VCaP (cell line): ENCODE data around the gene NQO1.
A peak's percentile ranks its signal among the peaks of the same experiment; 100 is the strongest.

Experiments used
- H3K27ac ChIP-seq: fragments of 450-650 bp; 2 replicates; pipeline ENCODE4 v1.5.1; 2017
- TF ChIP-seq, protein P1 (sequence below): fragments of 450-650 bp; conservative IDR thresholded peaks from 2 replicates; pipeline ENCODE4 v1.5.1; 2017; ENCODE audit warnings: mild to moderate bottlenecking, moderate library complexity

Gene NQO1

DNA sequence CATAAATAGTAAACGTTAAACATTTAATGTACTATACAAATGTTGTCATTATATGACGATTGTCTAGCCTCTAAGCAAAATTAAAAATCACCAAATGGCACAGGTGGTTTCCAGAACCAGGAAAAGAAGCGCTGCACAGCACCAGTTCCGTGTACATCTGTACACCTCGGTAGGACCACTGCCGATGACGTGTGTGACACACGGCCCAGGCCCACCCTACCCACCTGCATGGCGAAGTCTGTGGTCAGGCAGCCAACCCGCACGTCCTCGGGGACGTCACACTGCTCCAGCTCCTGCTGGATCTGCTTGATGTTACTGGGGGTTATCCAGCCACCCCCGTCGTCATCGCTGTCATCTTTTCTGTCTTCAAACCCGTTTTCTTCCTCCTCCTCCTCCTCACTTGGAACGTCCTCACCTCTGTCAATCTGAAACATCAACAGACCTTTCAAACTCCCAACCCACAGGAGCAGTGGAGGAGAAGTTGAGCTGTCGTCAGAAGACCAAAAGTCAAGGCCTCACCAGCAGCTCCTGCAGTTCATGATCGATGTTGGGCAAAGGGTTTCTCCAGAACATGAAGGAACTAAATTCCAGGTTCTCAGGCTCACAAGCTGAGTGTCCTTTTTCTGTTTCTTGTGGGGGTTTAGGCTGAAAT, 22.5 kb upstream of the NQO1 start:
- H3K27ac ChIP-seq = no peak overlapping the region
- TF ChIP-seq, protein P1, sequence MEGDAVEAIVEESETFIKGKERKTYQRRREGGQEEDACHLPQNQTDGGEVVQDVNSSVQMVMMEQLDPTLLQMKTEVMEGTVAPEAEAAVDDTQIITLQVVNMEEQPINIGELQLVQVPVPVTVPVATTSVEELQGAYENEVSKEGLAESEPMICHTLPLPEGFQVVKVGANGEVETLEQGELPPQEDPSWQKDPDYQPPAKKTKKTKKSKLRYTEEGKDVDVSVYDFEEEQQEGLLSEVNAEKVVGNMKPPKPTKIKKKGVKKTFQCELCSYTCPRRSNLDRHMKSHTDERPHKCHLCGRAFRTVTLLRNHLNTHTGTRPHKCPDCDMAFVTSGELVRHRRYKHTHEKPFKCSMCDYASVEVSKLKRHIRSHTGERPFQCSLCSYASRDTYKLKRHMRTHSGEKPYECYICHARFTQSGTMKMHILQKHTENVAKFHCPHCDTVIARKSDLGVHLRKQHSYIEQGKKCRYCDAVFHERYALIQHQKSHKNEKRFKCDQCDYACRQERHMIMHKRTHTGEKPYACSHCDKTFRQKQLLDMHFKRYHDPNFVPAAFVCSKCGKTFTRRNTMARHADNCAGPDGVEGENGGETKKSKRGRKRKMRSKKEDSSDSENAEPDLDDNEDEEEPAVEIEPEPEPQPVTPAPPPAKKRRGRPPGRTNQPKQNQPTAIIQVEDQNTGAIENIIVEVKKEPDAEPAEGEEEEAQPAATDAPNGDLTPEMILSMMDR = no peak

DNA sequence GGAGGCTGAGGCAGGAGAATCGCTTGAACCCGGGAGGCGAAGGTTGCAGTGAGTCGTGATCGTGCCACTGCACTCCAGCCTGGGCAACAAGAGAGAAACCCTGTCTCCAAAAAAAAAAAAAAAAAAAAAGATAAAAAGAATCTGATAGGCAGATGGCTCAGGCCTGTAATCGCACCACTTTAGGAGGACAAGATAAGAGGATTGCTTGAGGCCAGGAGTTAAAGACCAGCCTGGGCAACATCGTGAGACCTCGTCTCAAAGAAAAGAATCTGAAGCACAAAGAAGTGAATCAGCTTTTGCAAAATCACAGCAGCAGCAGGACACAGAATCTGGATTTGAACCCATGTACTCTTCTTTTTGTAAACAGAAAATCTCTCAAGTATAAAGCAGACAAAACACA, 20.8 kb upstream of the NQO1 start:
- TF ChIP-seq, protein P1 = no peak
- H3K27ac ChIP-seq = no peak overlapping the region

DNA sequence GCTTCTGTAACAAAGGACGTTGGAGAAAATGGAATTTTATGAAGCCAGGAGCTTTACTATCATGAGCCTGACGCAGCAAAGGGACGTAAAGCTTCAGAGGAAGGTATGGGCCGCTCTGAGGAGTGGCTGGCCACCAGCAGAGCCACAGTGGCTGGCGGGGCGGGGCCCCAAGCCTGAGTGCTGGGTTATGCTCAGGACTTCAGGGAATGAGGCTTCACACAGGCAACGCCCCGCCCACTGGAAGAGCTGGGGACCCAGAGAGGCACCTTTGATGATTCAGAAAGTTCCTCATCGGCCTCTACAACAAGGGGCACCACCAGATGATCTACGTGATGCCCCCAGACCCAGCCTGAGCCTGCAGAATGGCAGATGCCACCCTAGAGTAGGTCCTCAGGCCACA, 19.6 kb upstream of the NQO1 start:
- TF ChIP-seq, protein P1 = no peak
- H3K27ac ChIP-seq = no peak overlapping the region

DNA sequence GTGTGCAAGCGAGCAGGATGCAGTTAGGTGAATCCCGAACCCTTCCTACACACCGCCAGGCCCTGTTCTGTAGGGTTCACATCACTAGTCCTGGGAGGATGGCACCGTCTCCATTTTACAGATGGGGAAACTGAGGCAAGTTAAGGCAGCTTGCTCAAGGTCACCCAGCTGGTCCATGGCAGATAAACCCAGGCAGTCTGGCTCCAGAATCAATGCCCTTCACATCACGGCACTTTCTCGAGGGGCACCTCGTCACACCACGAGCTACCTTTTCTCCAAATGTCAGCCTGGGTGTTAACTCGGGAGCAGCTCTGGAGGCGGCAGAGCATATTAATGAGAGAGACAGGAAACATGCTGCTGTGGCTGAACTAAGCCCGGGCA, 18.9 kb upstream of the NQO1 start:
- TF ChIP-seq, protein P1 = no peak
- no peak overlapping the region for H3K27ac ChIP-seq

DNA sequence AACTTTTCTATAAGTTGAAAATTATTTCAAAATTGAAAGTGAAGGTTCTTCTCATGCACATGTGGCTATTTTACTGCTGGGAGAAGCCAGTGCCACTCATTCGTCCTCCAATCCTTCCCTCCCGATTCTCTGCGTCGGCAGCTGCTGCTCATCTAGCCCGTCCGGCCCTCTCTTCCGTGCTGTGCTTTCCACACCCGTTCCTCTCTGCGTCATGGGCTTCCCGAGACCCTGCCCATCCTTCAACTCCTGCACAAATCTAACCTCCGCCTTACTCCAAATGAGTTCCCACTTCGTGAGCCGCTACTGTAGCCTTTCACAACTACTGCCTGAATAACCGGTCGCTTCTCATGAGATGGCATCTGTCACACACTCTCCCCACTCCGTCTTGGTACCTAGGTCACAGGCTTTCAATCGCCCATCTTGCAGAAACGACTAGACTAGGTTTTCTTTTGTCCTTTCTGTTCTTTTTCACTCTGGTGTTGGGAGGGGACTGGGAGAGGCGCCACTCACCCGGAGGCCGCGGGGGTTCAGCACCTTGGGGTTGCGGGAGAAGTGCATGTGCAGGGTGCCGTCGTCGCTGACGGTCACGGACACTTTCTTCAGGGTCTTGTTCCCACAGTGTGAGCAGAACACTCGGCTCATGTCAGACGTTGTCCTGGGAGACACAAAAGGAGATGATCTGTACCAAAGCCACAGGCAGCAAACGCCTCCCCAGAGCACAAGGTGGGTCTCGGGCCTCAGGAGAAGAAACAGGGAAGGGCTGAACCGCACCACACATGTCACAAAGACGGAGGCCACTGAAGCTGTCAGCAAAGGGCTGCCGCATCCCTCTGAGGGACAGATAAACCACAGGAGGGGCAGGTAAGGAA, 18.2 kb upstream of the NQO1 start:
- TF ChIP-seq, protein P1 = no peak
- no peak overlapping the region for H3K27ac ChIP-seq

DNA sequence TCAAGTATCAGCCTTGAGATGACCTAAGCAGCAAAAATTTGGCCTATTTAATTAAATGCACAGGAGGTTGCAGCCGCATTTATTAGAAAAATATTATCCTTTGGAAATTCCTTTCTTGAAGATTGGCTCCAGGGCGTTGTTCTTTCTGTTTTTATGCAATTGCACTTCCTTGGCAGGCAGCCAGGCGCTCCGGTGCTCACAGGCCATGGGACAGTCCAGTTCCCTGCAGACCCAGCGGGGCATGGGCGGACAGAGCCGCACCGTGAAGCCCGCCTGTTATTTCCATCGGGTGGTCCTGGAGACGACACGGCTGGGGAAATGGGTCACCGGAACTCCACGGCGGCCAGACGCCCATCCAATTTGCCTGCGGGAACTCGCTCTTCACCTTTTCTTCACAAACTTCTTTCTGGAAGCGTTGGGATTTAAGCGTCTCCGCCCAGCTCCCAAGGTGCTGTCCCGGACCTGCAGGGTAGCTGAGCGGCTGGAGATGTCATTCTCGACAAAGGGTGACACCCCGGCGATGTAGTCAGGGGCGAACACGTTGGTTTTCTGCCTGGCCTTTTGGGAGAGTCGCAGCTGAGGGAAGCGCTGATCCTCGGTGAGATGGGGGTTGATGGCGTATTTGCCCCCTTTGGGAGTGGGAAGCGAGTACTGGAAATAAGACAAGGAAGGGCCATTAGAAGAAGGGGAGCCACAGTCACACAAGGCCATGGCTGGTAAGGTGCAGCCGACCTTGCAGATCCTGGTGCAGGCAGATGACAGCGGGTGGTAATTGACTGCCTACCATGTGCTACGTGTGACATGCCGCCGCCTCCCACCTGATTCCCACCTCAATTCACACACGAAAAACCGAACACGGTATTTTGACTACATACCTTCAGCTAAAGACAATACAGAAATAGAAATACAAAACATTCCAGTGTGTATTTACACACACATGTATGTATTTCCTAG, 15.9 kb upstream of the NQO1 start:
- TF ChIP-seq, protein P1 = no peak
- H3K27ac ChIP-seq = peak overlapping the region; percentile 40

DNA sequence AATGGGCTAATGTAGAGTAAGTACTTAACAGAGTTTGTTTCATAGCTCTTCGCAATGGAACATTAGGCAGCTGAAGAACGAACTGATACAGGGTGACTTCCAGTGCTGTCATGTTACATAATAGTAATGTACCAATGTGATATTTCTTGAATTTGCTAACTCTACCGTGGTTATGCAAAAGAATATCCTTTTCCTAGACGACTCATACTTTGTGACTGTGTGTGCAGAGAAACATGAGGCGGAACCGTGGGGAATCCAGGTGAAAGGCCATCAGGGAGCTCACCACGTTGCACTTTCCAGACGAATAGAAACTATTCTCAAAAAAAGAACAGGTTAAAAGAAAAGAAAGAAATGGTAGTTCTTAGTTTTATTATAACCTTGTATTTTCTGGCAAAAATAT, 15.2 kb upstream of the NQO1 start:
- TF ChIP-seq, protein P1 = no peak
- peak overlapping the region; percentile 40 for H3K27ac ChIP-seq
